ENCODE results near the gene NCEH1.

- TF ChIP-seq CTCF (IDR thresholded peaks at IDR 0.05), result no peak
- no peak for TF ChIP-seq POLR2A (IDR thresholded peaks at IDR 0.05)
These were observed 19.9 kb downstream of the NCEH1 start for GRCh38 chr3:172690936-172691335.
